SU-DHL-6 (cell line): Measurements from ENCODE around the gene SNTG2.

ENCODE experiments used
- EZH2phosphoT487 ChIP-seq: fragments of 200-600 bp; sonication (generic), shearing (Covaris generic); conservative IDR thresholded peaks from 2 replicates; pipeline ENCODE4 v1.6.1; 2018; ENCODE audit warnings: mild to moderate bottlenecking, antibody characterized with exemption, low read length, moderate library complexity, mixed read lengths
- TF ChIP-seq, protein P1 (sequence below): fragments of 200-600 bp; sonication (generic); IDR thresholded peaks from one replicate; pipeline ENCODE4 v1.5.1; 2017; ENCODE audit warnings: antibody characterized with exemption, mild to moderate bottlenecking, low read length, moderate library complexity; ENCODE audit not compliant: insufficient read depth, poor library complexity, severe bottlenecking

DNA sequence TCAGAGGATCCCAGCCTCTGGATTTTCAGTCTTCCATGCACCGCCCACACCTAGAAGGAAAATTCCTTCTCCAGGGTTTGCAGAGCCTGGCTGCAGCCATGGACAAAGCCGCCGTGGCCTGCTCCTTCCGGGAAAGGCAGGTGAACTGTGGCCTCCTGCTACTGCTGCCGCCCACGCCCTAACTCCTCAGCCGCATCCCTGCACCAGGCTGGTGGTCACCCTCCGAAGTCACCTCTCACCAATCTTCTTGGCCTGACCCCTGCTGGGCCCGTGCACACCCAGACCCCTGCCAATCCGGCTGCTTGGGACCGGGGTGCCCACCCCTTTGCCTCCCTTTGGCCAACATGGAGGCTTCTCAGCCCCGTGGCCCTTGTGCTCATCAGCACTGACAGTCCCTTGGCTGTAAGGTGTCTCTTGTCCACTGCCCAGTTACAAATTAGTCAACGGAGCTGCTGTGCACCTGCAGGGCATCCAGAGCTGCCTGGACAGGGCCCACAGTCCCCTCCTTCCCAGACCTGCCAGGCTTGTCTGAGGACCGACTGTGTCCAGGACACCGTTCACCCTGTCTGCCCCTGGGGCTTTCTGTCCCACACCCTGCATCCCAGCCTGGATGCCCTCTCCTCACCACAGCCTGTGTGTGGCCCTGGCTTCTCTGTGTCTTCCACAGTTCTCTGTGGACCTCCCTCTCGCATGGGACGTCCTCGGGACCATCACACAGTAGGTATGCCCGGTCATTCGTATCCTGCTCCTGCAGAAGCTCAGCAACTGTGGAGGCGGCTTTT is 332.6 kb downstream of the SNTG2 start:
- TF ChIP-seq, protein P1, sequence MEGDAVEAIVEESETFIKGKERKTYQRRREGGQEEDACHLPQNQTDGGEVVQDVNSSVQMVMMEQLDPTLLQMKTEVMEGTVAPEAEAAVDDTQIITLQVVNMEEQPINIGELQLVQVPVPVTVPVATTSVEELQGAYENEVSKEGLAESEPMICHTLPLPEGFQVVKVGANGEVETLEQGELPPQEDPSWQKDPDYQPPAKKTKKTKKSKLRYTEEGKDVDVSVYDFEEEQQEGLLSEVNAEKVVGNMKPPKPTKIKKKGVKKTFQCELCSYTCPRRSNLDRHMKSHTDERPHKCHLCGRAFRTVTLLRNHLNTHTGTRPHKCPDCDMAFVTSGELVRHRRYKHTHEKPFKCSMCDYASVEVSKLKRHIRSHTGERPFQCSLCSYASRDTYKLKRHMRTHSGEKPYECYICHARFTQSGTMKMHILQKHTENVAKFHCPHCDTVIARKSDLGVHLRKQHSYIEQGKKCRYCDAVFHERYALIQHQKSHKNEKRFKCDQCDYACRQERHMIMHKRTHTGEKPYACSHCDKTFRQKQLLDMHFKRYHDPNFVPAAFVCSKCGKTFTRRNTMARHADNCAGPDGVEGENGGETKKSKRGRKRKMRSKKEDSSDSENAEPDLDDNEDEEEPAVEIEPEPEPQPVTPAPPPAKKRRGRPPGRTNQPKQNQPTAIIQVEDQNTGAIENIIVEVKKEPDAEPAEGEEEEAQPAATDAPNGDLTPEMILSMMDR = no peak
- no peak for TF ChIP-seq EZH2phosphoT487
